Breast epithelium (tissue), 4 donors: ENCODE measurements around the gene CDH13. TPM values are rescaled to one million over a fixed set of nuclear protein-coding genes. Genes with fewer than 3 reads are reported as not detected.

ENCODE experiments used
- DNase-seq, 2 donors: peaks; one replicate each; pipeline ENCODE4 v3.0.0-alpha.2; 2019; ENCODE audit warnings: low spot score in 2 of 2
- H3K27ac ChIP-seq, 2 donors: fragments of 200-600 bp; sonication (generic) in 1 of 2; one replicate each; pipeline ENCODE4 v1.5.1; 2016 to 2019; ENCODE audit warnings: mild to moderate bottlenecking in 1 of 2
- H3K27me3 ChIP-seq, 2 donors: fragments of 200-600 bp; sonication (generic) in 1 of 2; one replicate each; pipeline versions ENCODE4 v1.5.1 to v1.6.0; 2017 to 2019; ENCODE audit warnings: control low read depth in 1 of 2, mild to moderate bottlenecking in 1 of 2
- H3K36me3 ChIP-seq: fragments of 200-600 bp; one replicate; pipeline ENCODE4 v1.5.1; 2019
- H3K4me1 ChIP-seq, 2 donors: fragments of 200-600 bp; sonication (generic); one replicate each; pipeline ENCODE4 v1.5.1; 2016 to 2019; ENCODE audit warnings: control low read depth in 1 of 2
- H3K4me3 ChIP-seq, 3 donors: fragments of 200-600 bp; sonication (generic); 1 replicate in 2 of 3; 2 replicates in 1 of 3; pipeline ENCODE4 v1.5.1; 2016 to 2019; ENCODE audit warnings: mild to moderate bottlenecking in 3 of 3, moderate library complexity in 2 of 3
- H3K9me3 ChIP-seq, 2 donors: fragments of 200-600 bp; sonication (generic) in 1 of 2; one replicate each; pipeline ENCODE4 v1.5.1; 2016 to 2019; ENCODE audit warnings: control low read depth in 1 of 2
- CTCF ChIP-seq, 3 donors: fragments of 450-650 bp; IDR thresholded peaks; one replicate each; pipeline ENCODE4 v1.5.1; 2016 to 2017; ENCODE audit warnings: antibody characterized with exemption in 3 of 3, mild to moderate bottlenecking in 3 of 3, moderate library complexity in 3 of 3
- POLR2A ChIP-seq: fragments of 450-650 bp; IDR thresholded peaks from one replicate; pipeline ENCODE4 v1.6.1; 2016; ENCODE audit warnings: antibody characterized with exemption, mild to moderate bottlenecking, moderate library complexity
- POLR2AphosphoS5 ChIP-seq, 3 donors: sonication (generic); formaldehyde crosslinking; IDR thresholded peaks; one replicate each; pipeline ENCODE4 v1.6.1; 2017; ENCODE audit warnings: antibody characterized with exemption in 3 of 3
- intact Hi-C: fragments of 100-400 bp; cut with DNase I; formaldehyde crosslinking; loops from one replicate; pipeline ENCODE4 v1.15.1; 2023; ENCODE audit warnings: low total_unique reads
- total RNA-seq, 3 donors: library from RNA; depleted of rRNA; stranded (reverse); fragments of >200 nt; gene quantifications; one replicate each; pipeline ENCODE4 v1.1.0, GENCODE V29; 2016

The CDH13 gene
- total RNA-seq, 3 donors from 2014 or later = 6.0 to 13.1 (median 11.5) TPM

DNA sequence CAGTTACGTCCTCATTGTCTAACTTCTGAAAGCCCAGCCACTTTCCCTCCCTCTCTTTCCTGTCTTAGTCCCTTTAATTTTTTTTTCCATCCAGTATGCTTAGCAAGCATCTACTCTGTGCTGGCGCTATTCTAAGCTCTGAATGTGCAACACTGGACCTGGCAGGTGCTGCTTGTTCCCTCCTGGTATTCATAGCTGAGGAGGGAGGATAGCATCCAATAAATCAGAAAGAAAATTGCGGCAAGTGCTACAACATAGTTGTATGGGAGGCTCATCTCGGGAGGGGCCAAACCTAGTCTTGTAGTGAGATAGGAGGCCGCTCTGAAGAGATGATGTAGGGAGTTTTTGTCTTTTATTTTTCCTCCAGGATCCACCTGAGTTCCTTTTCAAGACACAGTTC is 723.7 kb downstream of the CDH13 start:
- Histone ChIP-seq H3K27ac (no peak overlapping the region), H3K4me1 (no peaks in the 10 kb centered on the region), H3K9me3 (no peaks in the 10 kb centered on the region), H3K4me3 (no peak overlapping the region), H3K36me3 (no peaks in the 10 kb centered on the region), H3K27me3 (peaks cover 0 to 3% of the 10 kb centered on the region in 2 donors)
- intact Hi-C loops = no loop called here
- TF ChIP-seq CTCF (IDR thresholded peaks at IDR 0.05) (no peak), POLR2AphosphoS5 (IDR thresholded peaks at IDR 0.05) (no peak), POLR2A (no peak)
- no peak for DNase-seq

DNA sequence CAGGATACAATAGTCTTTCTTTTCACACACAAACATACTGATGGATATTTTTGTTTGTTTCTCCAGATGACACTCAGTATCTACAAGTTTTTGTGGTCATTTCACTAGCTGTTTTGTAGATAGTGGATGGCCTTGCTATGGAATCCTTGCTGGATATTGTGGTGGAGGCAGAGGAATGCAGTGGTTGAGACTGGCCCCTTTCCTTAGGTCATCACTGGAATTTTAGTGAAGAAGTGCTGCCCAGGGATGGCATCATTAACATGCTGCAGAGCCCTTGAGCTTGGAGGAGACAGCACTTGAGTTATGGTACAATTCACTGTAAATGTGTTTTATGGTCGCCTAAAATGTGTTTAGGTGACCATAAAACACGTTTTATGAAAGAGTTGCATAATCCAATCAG is 725.1 kb downstream of the CDH13 start:
- H3K27me3 ChIP-seq = no peaks in the 10 kb centered on the region
- H3K9me3 ChIP-seq = no peaks in the 10 kb centered on the region
- no peak overlapping the region for H3K27ac ChIP-seq
- no peaks in the 10 kb centered on the region for H3K36me3 ChIP-seq
- intact Hi-C loops = no loop called here
- DNase-seq = no peak
- H3K4me3 ChIP-seq = no peak overlapping the region
- no peaks in the 10 kb centered on the region for H3K4me1 ChIP-seq
- TF ChIP-seq POLR2A = no peak
- TF ChIP-seq CTCF (IDR thresholded peaks at IDR 0.05) = no peak
- TF ChIP-seq POLR2AphosphoS5 (IDR thresholded peaks at IDR 0.05) = no peak

- Histone ChIP-seq H3K4me3 (no peak overlapping the region), H3K4me1 (no peaks in the 10 kb centered on the region), H3K36me3 (no peaks in the 10 kb centered on the region), H3K27ac (no peak overlapping the region), H3K9me3 (no peaks in the 10 kb centered on the region), H3K27me3 (no peaks in the 10 kb centered on the region)
- DNase-seq = no peak
- no peak for TF ChIP-seq POLR2AphosphoS5 (IDR thresholded peaks at IDR 0.05)
- TF ChIP-seq CTCF (IDR thresholded peaks at IDR 0.05) = no peak
- no peak for TF ChIP-seq POLR2A
- intact Hi-C loops = no loop called here
Observed at GRCh38 chr16:83353241-83353640, 726.5 kb downstream of the CDH13 start.

DNA sequence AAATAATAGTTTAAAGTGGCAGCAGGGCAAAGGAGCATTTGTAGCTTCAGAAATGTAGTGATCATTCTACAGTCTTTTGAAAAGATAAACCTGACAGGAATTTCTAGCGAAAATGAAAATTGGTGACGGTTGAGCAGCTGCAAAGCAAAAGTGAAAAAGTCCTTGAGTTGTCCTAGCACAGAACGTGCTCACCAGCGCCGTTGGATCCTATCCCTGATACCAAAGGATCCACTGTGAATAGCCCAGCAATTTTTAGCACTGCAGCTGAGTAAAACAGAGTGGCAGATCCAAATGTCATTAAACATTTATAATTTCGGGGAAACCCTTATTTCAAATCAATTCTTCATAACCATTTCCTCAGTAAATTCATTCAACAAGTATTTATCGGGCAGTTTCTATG is 727.2 kb downstream of the CDH13 start:
- no peaks in the 10 kb centered on the region for H3K4me1 ChIP-seq
- no peak for TF ChIP-seq POLR2A
- H3K36me3 ChIP-seq = no peaks in the 10 kb centered on the region
- no peak overlapping the region for H3K27ac ChIP-seq
- H3K27me3 ChIP-seq = no peaks in the 10 kb centered on the region
- no peak overlapping the region for H3K4me3 ChIP-seq
- no peak for DNase-seq
- no peaks in the 10 kb centered on the region for H3K9me3 ChIP-seq
- intact Hi-C loops = no loop called here

- Histone ChIP-seq H3K4me3 (no peak overlapping the region), H3K4me1 (no peaks in the 10 kb centered on the region), H3K27me3 (no peaks in the 10 kb centered on the region), H3K9me3 (no peaks in the 10 kb centered on the region), H3K27ac (no peak overlapping the region), H3K36me3 (no peaks in the 10 kb centered on the region)
- no peak for TF ChIP-seq CTCF (IDR thresholded peaks at IDR 0.05)
- no peak for TF ChIP-seq POLR2AphosphoS5 (IDR thresholded peaks at IDR 0.05)
- TF ChIP-seq POLR2A = no peak
- intact Hi-C loops = no loop called here
- no peak for DNase-seq
Observed at GRCh38 chr16:83355570-83356218, 728.9 kb downstream of the CDH13 start.

DNA sequence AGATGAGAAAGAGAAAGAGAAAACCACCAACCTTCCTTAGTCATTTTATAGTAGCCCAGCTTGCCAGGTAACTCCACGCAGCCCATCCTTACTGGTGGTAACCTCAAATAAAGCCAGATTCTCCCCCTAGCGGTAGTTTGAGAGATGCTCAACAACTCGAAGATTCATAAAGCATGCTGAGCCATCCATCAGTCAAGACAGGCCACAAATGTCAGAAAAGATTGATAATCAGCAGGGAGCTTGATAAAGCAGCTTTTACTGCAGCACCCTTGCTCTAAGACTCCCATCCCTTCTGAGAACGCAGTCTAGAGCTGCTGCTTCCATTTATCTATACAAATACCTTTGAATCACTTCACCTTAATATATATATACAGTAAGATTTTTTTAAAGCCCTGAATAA is 729.5 kb downstream of the CDH13 start:
- Histone ChIP-seq H3K4me1 (no peaks in the 10 kb centered on the region), H3K9me3 (no peaks in the 10 kb centered on the region), H3K36me3 (no peaks in the 10 kb centered on the region), H3K27me3 (no peaks in the 10 kb centered on the region), H3K27ac (no peak overlapping the region), H3K4me3 (no peak overlapping the region)
- no peak for DNase-seq
- peak; percentile 29 to 45 (median 34) for TF ChIP-seq CTCF (IDR thresholded peaks at IDR 0.05)
- no peak for TF ChIP-seq POLR2AphosphoS5 (IDR thresholded peaks at IDR 0.05)
- TF ChIP-seq POLR2A = no peak
- intact Hi-C loops = no loop called here
